Measurements from ENCODE around the gene TEX48.
A peak's percentile ranks its signal among the peaks of the same experiment; 100 is the strongest.

The TEX48 gene

DNA sequence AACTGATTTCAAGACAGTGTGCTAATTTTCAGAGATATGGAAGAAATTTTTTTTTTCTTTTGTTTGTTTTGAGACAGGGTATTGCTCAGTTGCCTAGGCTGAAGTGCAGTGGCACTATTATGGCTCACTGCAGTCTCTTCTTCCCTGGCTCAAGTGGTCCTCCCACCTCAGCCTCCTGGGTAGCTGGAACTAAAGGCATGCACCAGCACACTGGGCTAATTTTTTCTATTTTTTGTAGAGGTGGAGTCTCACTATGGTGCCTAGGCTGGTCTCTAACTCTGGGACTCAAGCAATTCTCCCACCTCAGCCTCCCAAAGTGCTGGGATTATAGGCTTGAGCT, 9.9 kb upstream of the TEX48 start:
- DNase-seq = no peak

DNA sequence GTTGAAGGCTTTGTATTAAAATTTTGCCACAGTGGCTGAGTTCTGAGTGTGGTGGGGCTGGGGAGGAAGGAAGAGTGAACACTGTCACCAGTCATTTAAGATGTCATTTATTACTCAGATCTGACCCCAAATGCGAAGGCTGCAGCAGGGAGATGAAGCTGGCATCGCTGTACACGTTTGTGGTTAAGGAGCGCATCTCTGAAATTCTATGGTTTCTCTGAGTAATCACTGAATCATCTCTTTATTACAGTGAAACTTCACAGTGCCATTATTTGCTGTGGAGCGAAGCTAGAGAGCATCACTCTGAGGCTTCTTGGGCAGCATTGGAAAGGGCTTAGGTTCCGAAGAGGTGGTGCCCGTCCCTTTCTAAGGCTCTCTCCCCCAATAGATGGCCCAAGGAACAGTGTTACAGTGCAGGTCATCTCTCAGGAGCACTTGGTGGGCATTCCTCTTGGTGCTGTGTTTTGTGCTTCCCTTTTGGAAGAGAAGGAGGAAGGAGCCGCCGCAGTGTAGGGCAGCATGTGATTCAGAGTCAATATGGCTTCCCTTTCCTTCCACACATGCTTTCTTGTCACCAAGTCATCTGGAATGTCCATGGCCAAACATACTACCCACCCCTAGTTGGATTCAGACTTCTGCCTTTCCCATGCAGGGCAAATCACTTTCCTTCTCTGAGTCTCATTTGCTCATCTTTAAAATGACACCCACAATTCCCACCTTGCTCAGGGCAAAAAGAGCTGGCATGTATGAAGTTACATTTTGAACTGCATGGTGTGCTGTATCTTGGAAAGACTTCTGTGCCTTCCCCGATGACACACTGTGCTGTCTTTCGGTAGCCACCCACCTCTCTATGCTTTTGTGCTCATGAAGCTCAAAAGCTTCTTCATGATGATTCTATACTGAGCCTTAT, 9.3 kb upstream of the TEX48 start:
- peak; percentile 71 for DNase-seq

DNA sequence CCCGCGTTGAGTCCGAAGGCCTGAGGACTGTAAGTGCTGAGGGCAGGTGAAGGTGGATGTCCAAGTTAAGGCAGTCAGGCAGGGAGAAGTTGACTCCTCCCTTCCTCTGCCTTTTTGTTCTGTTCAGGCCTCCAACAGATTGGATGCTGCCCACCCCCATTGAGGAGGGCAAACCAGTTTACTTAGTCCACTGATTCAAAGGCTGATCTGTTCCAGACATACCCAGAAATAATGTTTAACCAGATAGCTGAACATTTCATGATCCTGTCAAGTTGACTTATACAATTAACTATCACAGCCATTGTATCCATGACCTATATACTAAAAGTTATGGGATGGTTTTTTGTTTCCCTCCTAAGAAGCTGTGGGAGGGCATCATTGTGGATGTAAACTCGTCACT, 8.3 kb upstream of the TEX48 start:
- DNase-seq = no peak

DNA sequence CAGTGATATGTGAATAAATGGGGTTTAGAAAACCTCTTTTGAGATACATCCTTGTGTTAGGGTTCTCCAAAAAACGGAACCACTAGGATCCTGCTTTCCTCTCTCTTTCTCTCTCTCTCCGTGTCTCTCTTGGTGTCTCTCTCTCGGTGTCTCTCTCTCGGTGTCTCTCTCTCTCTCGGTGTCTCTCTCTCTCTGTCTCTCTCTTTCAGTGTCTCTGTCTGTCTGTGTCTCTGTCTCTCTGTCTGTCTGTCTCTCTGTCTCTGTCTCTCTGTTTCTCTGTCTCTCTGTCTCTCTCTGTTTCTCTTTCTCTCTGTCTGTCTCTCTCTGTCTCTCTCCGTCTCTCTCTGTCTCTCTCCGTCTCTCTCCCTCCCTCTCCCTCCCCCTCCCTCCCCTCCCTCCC, 7.8 kb upstream of the TEX48 start:
- DNase-seq = no peak

DNA sequence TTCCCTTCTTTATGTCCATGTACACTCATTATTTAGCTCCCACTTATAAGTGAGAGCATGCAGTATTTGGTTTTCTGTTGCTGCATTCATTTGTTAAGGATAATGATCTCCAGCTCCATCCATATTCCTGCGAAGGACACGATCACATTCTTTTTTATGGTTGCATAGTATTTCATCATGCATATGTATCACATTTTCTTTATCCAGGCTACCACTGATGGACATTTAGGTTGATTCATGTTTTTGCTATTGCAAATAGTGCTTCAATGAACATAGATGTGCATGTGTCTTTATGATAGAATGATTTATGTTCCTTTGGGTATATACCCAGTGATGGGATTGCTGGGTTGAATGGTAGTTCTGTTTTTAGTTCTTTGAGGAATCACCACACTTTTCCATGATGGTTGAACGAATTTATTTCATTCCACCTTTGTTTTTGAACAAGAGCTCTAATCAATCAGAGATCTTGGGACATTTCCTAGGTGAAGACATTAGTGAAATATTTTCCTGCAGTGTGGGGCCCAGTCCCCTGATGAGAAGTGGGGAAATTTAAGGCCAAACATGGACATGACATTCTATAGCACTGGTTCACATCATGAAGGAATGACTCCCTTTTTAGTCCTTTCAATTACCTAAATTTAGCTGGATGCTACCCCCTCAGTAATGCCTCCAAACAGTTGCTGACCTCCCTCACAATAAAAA, 7.1 kb upstream of the TEX48 start:
- no peak for DNase-seq

DNA sequence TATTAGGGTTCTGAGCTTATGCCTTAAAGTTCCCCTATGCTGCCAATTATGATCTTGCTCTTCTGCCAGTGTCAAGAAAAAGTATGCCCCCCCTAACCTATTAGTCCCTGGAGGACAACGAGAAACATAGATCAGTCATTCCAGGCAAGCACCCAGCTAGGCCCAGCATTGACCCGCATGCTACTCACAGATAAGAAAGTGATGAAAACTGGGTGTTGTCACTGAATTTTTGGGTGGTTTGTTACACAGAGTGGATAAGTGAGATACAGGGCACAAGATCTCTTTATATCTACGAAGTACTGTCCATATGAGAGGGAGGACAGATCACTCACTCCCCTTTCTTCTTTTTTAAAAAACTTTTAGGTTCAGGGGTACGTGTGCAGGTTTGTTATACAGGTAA, 6.4 kb upstream of the TEX48 start:
- DNase-seq = no peak

DNA sequence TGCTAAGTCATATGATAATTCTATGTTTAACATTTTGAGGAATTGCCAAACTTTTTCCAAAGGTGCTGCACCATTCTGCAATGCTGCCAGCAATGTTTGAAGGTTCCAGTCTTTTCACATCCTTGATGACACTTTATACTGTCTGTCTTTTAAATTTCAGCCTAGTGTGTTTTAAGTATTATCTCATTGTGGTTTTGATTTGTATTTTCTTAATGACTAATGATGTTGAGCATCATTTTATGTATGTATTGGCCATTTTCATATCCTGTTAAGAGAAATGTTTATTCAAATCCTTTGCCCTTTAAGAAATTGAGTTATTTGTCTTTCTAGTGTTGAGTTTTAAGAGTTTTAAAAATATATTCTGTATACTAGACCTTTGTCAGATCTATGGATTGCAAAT, 5.0 kb upstream of the TEX48 start:
- DNase-seq = no peak

DNA sequence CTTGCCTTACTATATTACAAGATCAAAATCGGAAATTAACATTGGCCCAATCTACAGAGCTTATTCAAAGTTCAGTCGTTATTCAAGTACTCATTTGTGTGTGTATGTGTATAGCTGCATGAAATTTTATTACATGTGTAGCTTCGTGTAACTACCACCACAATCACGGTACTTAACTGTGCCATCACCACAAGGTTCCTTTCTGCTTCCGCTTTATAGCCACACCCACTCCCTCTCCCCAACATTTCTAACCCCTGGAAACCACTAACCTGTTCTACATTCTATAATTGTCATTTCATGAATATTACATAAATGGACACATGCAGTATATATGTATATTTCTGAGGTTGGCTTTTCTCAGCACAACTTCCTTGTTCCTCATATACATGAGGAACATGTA, 4.0 kb upstream of the TEX48 start:
- DNase-seq = peak; percentile 23

DNA sequence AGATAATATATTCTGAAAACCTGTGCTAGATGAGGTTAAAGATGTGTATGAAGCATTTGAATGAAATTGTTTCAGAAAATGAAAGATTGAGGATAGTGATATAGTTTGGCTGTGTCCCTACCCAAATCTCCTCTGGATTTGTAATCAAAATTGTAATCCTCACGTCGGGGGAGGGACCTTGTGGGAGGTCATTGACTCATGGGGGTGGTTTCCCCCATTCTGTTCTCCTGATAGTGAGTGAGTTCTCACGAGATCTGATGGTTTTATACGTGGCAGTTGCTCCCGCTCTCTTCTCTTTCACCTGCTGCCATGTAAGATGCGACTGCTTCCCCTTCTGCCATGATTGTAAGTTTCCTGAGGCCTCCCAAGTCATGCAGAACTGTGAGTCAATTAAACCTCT, 2.0 kb upstream of the TEX48 start:
- no peak for DNase-seq

DNA sequence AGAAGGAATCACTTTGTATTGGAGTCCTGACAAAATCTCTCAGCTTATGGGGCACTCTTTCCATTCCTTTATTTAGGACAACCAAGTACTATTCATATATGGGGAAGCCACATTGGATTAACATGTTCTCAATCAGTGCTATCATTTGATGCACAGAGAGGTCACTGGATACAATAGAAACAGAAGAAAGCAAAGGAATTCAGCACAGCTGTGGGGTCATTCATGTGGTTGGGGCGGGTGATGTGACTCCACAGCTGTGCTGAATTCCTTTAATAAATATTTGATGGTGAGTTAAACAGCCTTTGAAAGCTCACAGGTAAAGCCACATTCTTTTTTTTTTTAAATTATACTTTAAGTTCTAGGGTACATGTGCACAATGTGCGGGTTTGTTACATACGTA, 854 bp upstream of the TEX48 start:
- no peak for DNase-seq

DNA sequence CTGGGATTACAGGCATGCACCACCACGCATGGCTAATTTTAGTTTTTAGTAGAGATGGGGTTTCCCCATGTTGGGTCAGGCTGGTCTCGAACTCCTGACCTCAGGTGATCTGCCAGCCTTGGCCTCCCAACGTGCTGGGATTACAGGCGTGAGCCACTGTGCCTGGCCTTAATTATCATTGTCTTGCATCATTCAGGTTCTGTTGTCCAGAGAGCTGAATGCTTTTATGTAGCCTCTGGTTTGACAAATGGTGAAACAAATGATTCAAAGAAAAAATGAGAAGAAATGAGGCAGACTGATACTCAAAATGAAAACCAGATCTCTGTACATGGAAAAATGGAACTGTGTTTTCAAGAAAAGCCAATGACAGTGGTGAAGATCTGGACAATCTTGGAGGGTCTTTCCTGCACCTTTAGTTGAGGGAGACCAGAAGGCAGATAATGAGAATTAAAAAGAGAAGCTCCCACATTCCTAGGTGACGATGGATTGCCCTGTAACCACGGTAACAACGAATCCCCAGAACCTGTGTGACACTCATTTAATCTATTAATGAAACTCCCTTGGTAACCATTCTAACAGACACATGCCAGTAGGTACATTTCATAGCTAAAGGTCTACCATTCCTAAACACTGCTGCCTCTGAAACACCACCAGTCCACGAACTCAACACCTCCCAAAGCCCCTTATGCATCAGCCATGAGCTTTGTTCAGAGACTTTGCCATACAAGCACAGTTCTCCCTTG, 1.6 kb downstream of the TEX48 start:
- no peak for DNase-seq

DNA sequence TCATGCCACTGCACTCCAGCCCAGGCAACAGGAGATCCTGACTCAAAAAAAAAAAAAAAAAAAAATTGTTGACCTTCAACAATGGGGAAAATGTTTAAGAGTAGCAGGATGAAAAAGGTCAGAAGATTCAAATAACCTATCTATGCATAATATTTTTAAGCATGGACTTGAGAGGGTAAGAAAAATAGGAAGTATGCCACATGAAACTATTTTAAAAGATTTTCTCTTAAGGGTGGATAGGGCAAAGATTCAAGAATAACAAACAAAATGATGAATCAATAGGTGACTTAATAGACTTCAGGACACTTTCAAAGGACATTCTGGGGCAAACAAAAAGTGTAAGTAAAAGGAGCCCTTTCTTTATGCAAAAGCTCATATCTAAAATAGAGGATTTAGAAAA, 3.2 kb downstream of the TEX48 start:
- no peak for DNase-seq

DNA sequence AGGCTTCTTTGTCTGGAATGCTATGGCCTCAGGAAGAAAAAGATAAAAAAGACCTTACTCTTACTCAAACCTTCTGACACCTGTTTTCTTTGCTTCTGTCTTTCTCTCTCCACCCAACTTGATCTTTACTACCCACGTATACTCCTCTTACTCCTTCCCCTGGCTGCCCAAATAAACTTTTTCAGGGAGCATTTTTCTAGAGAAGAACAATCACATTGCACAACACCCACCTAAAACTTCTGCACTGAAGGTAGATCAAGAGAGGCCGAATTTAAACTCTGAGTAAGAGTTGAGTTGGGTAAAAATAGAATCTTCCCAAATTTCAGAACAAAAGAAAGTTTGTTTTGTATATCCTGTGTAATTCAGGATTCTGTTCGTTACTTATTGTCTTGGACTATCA, 3.9 kb downstream of the TEX48 start:
- DNase-seq = no peak

DNA sequence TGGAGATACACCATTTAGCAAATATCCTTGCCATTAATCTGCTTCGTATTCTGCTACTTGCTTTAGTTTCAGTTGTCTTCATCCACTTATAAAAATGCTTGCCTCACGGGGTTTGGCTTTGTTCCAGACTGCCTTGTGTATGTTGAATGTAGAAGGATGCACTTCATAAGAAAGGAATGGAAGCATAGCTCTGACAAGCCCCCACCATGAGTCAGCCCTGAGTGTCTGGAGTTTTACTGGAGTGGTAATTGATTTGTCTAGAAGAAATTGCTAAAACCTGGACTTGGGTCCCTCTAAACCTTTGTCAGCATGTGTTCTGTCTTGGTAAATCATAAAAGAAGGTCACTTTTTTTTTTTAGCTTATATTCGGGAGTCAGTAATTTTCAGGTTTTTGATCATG, 4.6 kb downstream of the TEX48 start:
- no peak for DNase-seq

DNA sequence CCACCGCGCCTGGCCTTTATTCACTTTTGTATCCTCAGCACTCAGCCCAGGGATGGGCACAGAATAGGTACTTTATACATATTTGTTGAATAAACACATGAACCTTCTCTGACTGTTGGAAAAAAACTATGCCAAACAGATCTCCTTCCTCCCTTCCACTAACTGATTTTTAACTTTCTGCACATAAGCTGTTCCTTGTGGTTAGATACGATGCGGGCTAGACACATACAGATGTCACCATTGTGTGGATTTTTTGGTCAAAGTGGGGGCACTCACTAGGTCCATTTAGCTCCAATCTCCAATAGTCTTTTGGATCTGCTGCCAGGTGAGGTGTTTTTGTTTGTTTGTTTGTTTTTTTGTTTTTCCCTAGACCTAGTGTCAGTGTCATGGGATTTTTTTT, 5.1 kb downstream of the TEX48 start:
- DNase-seq = no peak

DNA sequence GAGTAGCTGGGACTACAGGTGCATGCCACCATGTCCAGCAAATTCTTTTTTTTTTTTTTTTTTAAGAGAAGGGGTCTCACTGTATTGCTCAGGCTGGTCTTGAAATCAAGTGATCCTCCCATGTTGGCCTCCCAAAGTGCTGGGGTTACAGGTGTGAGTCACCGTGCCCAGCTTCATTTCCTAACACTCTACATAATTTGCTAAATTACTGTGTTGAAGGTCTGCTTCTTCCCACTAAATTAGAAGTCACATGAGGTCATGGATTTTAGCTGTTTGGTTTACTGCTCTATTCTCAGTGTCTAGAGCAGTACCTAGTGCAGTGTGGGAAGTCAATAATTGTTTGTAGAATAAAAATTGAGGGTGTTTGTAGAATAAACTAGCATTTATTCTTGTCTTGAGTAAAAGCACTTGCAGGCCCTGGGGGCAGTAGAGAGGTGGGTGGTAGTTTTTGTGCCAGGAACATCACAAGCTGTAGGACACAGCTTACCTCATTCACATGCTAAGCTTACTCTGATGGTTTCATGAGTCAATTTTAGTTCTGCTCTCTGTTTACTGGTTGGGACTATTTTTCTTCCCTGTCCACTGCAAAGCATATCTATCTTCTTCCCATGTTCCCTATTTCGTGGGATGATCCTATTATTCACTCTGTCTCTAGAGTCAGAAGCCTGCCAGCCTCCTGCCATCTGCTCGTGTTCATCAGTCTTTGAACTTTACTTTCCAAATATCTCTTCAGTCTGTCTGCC, 7.0 kb downstream of the TEX48 start:
- no peak for DNase-seq

DNA sequence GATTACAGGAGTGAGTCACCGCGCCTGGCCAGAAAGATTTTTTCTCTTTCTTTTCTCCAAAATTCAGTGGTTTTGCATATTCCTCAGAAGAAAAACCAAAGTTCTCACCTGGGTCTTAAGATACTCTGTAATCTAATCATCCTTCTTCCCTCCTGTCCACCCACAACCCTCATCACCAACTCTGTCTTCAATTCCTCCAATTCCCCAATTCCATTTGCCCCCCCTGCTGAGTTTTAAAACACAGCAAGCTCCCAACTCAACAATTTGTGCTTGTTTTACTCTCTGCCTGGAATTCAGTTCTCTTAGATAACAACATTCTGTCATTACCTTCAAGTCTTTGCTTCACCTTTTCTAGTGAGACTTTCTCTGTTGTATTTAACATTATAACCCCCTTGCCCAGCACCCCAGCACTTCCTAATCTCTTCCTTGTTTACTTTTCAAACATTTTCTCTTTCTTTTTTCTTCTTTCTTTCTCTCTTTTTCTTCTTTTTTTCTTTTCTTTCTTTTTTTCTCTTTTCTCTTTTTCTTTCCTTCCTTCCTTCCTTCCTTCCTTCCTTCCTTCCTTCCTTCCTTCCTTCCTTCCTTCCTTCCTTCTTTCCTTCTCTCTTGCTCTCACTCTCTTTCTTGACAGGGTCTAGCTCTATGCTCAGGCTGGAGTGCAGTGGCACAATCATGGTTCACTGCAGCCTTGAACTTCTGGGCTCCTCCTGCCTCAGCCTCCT, 7.8 kb downstream of the TEX48 start:
- DNase-seq = no peak

DNA sequence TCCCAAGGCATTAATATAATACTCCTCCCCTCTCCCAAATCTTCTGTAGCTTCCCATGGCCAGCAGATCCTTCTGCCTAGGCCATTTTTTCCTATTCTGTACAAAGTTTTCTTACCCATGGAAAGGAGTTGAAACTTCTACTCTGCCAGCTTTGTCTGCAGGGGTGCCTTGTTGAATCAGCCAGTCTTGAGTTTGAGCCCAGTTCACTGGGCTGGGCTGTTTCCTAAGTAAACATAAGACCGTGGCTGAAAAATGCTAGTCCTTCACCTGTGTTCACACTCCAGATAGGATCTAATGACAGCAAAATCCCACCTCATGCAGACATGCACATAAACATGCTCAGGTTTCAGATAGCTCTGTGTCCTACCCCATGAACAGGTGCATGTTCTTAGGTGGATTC, 10.4 kb downstream of the TEX48 start:
- no peak for DNase-seq

DNA sequence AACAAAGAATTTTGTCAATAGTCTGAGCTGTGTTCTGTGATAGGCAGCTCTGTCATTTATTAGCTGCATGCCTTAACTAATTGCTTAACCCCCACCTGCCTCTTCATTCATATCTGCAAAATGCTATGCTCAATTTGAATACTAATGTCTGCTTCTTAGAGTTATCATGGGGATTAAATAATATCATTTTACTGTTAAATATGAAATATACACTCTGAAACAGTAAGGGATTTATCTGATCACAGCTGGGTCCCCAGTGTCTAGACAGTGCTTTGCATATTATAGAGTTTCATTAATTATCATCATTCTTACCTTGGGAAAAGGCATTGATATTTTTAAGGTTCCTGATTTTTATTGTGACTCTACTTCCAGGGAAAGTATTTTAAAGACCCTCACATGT, 12.0 kb downstream of the TEX48 start:
- DNase-seq = no peak

DNA sequence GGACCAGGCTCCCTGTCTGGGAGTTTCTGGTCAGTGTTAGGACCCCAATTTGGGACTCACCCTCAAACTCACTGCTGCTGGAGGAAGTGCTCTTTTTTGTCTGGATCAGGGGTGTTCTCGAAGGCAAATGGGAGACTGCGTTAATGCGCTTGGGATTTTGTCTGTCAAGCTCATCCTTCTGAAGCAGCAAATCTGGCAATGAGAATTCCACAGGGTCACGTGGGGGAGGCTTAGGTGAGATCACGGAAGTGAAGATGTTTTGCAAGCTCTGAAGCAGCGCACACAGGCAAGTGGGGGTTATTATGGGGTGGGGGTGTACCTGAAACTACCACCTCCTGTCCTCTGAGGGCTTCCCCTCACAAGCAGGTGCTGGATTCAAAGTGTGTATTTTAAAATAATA, 13.8 kb downstream of the TEX48 start:
- no peak for DNase-seq

DNA sequence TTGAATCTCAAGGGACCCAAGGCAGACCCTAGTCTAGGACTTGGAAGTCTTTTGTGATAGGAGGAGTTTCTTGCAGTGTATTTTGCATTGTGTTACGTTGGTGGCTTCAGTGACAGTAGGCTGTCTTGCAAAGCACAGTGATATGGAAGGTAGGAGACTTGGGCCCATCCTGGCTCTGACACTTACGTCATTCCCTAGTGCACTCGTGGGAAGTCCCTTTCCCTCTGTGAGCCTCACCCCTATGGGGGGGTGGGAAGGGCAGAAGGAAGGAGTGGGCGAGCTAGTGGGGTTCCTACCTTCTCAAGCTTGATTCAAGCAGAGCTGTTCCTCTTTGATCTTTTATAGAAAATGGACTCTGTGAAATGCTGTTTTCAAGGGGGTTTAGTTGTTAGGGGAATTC, 15.1 kb downstream of the TEX48 start:
- no peak for DNase-seq

DNA sequence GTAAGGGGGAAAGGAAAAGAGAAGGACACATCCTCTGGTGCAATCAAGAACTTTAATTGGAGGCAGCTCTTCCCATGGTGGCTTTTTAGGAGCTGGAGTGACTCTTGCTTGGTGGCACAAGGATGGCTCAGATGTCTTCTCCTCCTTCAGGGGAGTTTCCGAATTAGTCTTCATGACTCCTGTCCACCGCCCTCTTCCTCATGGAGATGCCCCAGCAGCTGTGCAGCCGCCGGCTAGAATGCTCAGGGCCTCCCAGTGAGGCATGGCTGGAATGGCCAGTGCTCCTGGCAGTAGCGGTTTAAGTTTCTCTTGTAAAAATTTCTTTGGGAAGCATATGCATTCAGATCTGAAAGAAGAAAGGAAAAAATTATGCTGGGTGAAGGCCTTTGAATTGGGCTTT, 15.6 kb downstream of the TEX48 start:
- DNase-seq = no peak

DNA sequence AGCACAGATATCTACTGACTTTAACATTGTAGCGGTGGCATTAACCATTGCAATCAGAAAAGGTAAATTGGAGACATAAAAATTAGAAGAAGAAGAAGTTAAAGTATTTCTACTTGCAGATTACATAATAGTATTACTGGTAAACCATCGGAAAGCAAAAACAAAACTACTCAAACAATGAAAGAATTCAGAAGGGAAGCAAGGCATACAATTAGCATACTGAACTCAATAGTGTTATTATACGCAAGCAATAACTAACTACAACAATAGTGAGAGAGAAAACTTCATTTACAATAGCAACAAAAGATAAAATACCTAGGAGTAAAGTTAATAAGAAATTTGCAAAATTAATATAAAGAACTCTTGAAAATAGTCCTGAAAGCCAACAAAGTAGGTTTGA, 17.8 kb downstream of the TEX48 start:
- DNase-seq = no peak

Measured in CD4-positive, alpha-beta T cell treated with Interleukin-6 for 4 hours (primary cell).